Measurements from ENCODE around the gene CNKSR2. TPM values are rescaled to one million over a fixed set of nuclear protein-coding genes. Genes with fewer than 3 reads are reported as not detected.

The CNKSR2 gene
- total and polyA plus RNA-seq, 10 of the 15 experiments (the other 5 are each of a cell fraction or from before 2014, with no cell fraction given) = 0.02 to 0.69 (median 0.18) TPM; not detected in 4

GRCh38 chrX:21590012-21590776 is 216.0 kb downstream of the CNKSR2 start:
- in situ Hi-C loops (cut with MboI) = no loop called here
- H3K4me3 ChIP-seq = no peak overlapping the region
- ATAC-seq = no peak
- SMC1A ChIA-PET (ENCODE audit: uncharacterized antibody, unreplicated experiment) = no interaction called here
- no peaks in the 10 kb centered on the region for H3K27me3 ChIP-seq (replicated peaks in 1 of 2; ENCODE audit: control insufficient read depth in 2 of 2, insufficient read depth in 2 of 2, low read length in 1 of 2)
- H3K36me3 ChIP-seq (ENCODE audit: control insufficient read depth in 2 of 2, insufficient read depth in 2 of 2, low read length in 1 of 2) = no peaks in the 10 kb centered on the region
- CTCF ChIA-PET = no interaction called here
- no peaks in the 10 kb centered on the region for H3K4me1 ChIP-seq (ENCODE audit: control insufficient read depth, insufficient read depth, low read length)
- POLR2A ChIA-PET = no interaction called here
- H3K4me2 ChIP-seq (ENCODE audit: control insufficient read depth, insufficient read depth) = no peak overlapping the region
- no peaks in the 10 kb centered on the region for H4K20me1 ChIP-seq (ENCODE audit: control insufficient read depth, insufficient read depth)
- no peak for TF ChIP-seq IRF3 (IDR thresholded peaks at IDR 0.05)
- TF ChIP-seq REST (IDR thresholded peaks at IDR 0.05; ENCODE audit: low read depth, low read length) = no peak
- TF ChIP-seq SPI1 (IDR thresholded peaks at IDR 0.05; ENCODE audit: borderline replicate concordance, insufficient read depth, low read depth, low read length) = no peak
- no peak for TF ChIP-seq ZNF274 (IDR thresholded peaks at IDR 0.05; ENCODE audit: insufficient read depth, insufficient read length)
- TF ChIP-seq ZNF592 (IDR thresholded peaks at IDR 0.05) = no peak
- TF ChIP-seq JUND (IDR thresholded peaks at IDR 0.05; ENCODE audit: low read depth, low read length) = no peak
- TF ChIP-seq ZBED1 (IDR thresholded peaks at IDR 0.05; ENCODE audit: borderline replicate concordance) = no peak
- no peak for TF ChIP-seq SIX5 (IDR thresholded peaks at IDR 0.05; ENCODE audit: low read depth, low read length, severe bottlenecking)
- H3K79me2 ChIP-seq (ENCODE audit: control insufficient read depth, insufficient read depth, low read length) = no peaks in the 10 kb centered on the region
- no peak overlapping the region for H2AFZ ChIP-seq (ENCODE audit: control insufficient read depth, low read depth, low read length)
- WGBS (ENCODE audit: insufficient coverage, insufficient replicate concordance, low lambda C conversion rate, missing lambda C conversion rate) = 40% methylated on average over 4 of the region's 4 CpGs
- RAD21 ChIA-PET (ENCODE audit: unreplicated experiment) = no interaction called here
- no peak for DNase-seq (ENCODE audit: low read depth, low spot score)
- intact Hi-C loops (cut with micrococcal nuclease; ENCODE audit: unreplicated experiment) = no loop called here
- H3K9me3 ChIP-seq (replicated peaks; ENCODE audit: control insufficient read depth, insufficient read depth, low read length) = no peaks in the 10 kb centered on the region
- FAIRE-seq = no peak
- no peak overlapping the region for H3K9ac ChIP-seq (ENCODE audit: control insufficient read depth, insufficient read depth, low read length)
- H3K27ac ChIP-seq (ENCODE audit: control insufficient read depth, insufficient read depth) = no peak overlapping the region
- BruUV-seq (replicated peaks) = no TSS peak

Data from GM12878 (cell line).